DND-41 (cell line): ENCODE measurements around the gene NDUFS7.
A peak's percentile ranks its signal among the peaks of the same experiment; 100 is the strongest.

Experiments used
- ATAC-seq: fragments of 200-7000 bp; cut with Tn5 transposase; 3 replicates; pipeline ENCODE4 v1.9.1; 2021; ENCODE audit warnings: low read depth; ENCODE audit not compliant: insufficient read depth
- DNase-seq: peaks from one replicate; pipeline ENCODE4 v3.0.0-alpha.2; 2020
- H2AFZ ChIP-seq: 2 replicates; pipeline ENCODE4 v1.6.0; 2012; ENCODE audit warnings: low read depth, low read length
- H3K27ac ChIP-seq: 2 replicates; pipeline ENCODE4 v1.5.1; 2012; ENCODE audit warnings: low read length, inconsistent platforms
- H3K27me3 ChIP-seq: fragments of 200-600 bp; sonication (generic); 2 replicates; pipeline ENCODE4 v1.6.0; 2012; ENCODE audit warnings: low read length, mild to moderate bottlenecking, inconsistent platforms; ENCODE audit not compliant: insufficient read depth, poor library complexity
- H3K36me3 ChIP-seq: 2 replicates; pipeline ENCODE4 v1.5.1; 2012; ENCODE audit warnings: low read length, inconsistent platforms; ENCODE audit not compliant: insufficient read depth
- H3K4me1 ChIP-seq: 2 replicates; pipeline ENCODE4 v1.5.1; 2012; ENCODE audit warnings: mild to moderate bottlenecking, low read length; ENCODE audit not compliant: insufficient read depth
- H3K4me2 ChIP-seq: 2 replicates; pipeline ENCODE4 v1.6.0; 2012; ENCODE audit warnings: mild to moderate bottlenecking, moderate library complexity, low read length, inconsistent platforms; ENCODE audit not compliant: insufficient read depth
- H3K4me3 ChIP-seq, 2 experiments: fragments of 200-600 bp in 1 of 2; shearing (Covaris generic) in 1 of 2; 2 replicates each; pipeline ENCODE4 v1.5.1; 2012 to 2016; ENCODE audit warnings: inconsistent platforms in 2 of 2, low read length in 2 of 2, mild to moderate bottlenecking in 2 of 2, low read depth in 1 of 2, moderate library complexity in 1 of 2
- H3K79me2 ChIP-seq: 2 replicates; pipeline ENCODE4 v1.6.0; 2012; ENCODE audit warnings: low read length, inconsistent platforms; ENCODE audit not compliant: insufficient read depth
- H3K9ac ChIP-seq: 2 replicates; pipeline ENCODE4 v1.6.0; 2012; ENCODE audit warnings: low read depth, mild to moderate bottlenecking, inconsistent platforms, low read length, moderate library complexity
- H3K9me3 ChIP-seq: 2 replicates; pipeline ENCODE4 v1.5.1; 2012; ENCODE audit warnings: low read length, moderate library complexity, mild to moderate bottlenecking, inconsistent platforms; ENCODE audit not compliant: insufficient read depth, severe bottlenecking
- H4K20me1 ChIP-seq: 2 replicates; pipeline ENCODE4 v1.6.0; 2012; ENCODE audit warnings: low read length; ENCODE audit not compliant: insufficient read depth
- CTCF ChIP-seq: IDR thresholded peaks from 2 replicates; pipeline ENCODE4 v1.5.1; 2012; ENCODE audit warnings: borderline replicate concordance, low read length, moderate library complexity, mild to moderate bottlenecking; ENCODE audit not compliant: poor library complexity, severe bottlenecking; ENCODE audit errors: extremely low read depth
- EZH2 ChIP-seq: IDR thresholded peaks from 3 replicates; pipeline ENCODE4 v1.6.1; 2012; ENCODE audit warnings: borderline replicate concordance, low read depth, mild to moderate bottlenecking, moderate library complexity, low read length, inconsistent platforms; ENCODE audit not compliant: severe bottlenecking

Gene NDUFS7

DNA sequence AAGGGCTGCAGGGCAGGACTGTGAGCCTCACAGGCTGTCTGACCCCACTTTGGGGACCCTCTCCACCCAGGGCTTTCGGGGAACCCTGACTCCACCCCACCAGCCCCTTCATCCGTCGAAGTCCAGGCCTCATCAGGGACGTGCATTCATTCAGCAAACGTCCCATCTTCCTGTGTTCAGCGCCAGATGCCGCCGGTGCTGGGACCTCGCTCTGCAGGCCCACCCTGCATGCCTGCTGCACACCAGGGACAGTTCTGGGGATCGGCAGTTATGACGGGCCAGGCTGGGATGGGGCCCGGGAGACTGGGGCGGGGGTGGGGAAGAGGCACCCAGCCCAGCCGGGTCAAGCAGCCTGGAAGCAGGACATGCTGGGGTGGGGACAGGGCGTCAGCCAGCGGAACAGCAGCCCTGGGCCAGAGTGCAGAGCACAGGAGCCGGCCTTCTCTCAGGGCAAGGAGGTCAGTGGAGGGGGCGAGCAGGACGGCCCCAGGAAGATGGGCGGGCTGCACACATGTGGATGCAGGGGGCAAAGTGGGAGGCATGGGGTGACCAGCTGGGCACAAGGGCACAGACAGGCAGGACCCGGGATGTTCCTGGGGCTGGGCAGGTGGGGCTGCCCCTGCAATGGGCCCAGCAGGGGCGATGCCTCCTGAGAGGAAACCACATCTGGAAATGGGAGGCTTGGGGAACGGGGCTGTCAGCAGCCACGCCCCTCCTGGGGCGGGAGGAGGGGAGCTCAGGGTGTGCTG, 12.5 kb downstream of the NDUFS7 start:
- peaks cover 21% of the 10 kb centered on the region for H4K20me1 ChIP-seq
- no peak overlapping the region for H3K4me3 ChIP-seq
- H3K27me3 ChIP-seq = no peaks in the 10 kb centered on the region
- no peak overlapping the region for H3K4me2 ChIP-seq
- H3K4me1 ChIP-seq = peaks cover 18% of the 10 kb centered on the region
- peaks cover 56% of the 10 kb centered on the region for H3K36me3 ChIP-seq
- H3K9ac ChIP-seq = no peak overlapping the region
- ATAC-seq (peak; percentile 29), DNase-seq (peak; percentile 43)
- peaks cover 23% of the 10 kb centered on the region for H3K79me2 ChIP-seq
- no peak overlapping the region for H2AFZ ChIP-seq
- no peak overlapping the region for H3K27ac ChIP-seq
- no peak for TF ChIP-seq CTCF
- no peak for TF ChIP-seq EZH2
- no peaks in the 10 kb centered on the region for H3K9me3 ChIP-seq

DNA sequence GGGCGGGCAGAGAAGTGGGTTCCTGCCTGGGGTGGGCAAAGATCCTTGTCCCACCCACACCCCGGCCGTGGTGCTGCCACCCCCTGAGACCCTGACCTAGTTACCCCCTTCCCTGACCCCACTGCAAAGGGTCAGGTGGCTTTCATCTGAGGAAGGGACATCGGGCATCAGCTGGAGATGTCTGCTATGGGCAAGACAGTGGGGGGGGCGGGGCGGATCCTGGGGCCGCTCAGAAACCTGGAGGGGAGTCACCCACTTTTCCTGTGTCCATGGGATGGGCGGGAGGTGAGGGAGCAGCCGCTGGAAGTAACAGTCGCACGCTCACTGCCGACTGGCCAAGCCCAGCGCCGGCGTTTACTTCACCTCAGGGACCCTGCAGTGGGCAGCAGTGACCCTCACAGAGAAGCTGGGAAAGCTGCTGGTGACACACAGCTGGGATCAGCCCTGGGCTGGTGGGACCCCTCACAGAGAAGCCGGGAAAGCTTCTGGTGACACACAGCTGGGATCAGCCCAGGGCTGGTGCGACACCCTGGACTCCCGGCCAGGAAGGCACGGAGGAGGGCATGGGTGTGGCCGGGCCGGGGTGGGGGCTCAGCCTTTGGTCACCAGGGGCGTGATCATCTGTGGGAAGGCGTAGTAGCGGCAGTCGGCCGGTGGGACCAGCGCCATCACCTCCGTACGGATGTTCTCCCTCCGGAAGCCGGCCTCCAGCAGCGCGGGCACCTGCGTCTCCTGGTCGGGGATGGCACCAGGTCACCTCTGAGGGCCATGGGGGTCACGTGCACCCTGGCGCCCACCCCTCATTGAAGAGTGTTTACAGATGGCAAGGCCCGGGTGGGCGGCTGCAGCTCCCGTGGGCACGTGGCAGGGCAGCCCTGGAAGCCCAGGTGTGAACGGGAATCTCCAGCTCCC, 13.3 kb downstream of the NDUFS7 start:
- H3K9ac ChIP-seq = no peak overlapping the region
- peaks cover 52% of the 10 kb centered on the region for H3K36me3 ChIP-seq
- H3K27ac ChIP-seq = no peak overlapping the region
- no peak overlapping the region for H3K4me3 ChIP-seq
- H4K20me1 ChIP-seq = peaks cover 21% of the 10 kb centered on the region
- peaks cover 29% of the 10 kb centered on the region for H3K79me2 ChIP-seq
- no peaks in the 10 kb centered on the region for H3K27me3 ChIP-seq
- H2AFZ ChIP-seq = no peak overlapping the region
- H3K9me3 ChIP-seq = no peaks in the 10 kb centered on the region
- no peak for DNase-seq
- TF ChIP-seq CTCF = no peak
- TF ChIP-seq EZH2 = no peak
- peaks cover 24% of the 10 kb centered on the region for H3K4me1 ChIP-seq
- H3K4me2 ChIP-seq = no peak overlapping the region
- ATAC-seq = no peak

GRCh38 chr19:1397838-1398237, 14.1 kb downstream of the NDUFS7 start:
- no peak overlapping the region for H3K4me3 ChIP-seq
- no peak overlapping the region for H2AFZ ChIP-seq
- H3K79me2 ChIP-seq = peaks cover 29% of the 10 kb centered on the region
- no peak overlapping the region for H3K27ac ChIP-seq
- H3K36me3 ChIP-seq = peaks cover 44% of the 10 kb centered on the region
- DNase-seq (no peak), ATAC-seq (no peak)
- H3K9ac ChIP-seq = no peak overlapping the region
- H3K4me1 ChIP-seq = peaks cover 31% of the 10 kb centered on the region
- no peak overlapping the region for H3K4me2 ChIP-seq
- peaks cover 21% of the 10 kb centered on the region for H4K20me1 ChIP-seq
- H3K27me3 ChIP-seq = no peaks in the 10 kb centered on the region
- H3K9me3 ChIP-seq = no peaks in the 10 kb centered on the region
- TF ChIP-seq CTCF (no peak), EZH2 (no peak)
